Astrocyte (in vitro differentiated cells and primary cell): ENCODE results near the gene EOGT. TPM values are rescaled to one million over a fixed set of nuclear protein-coding genes. Genes with fewer than 3 reads are reported as not detected.

Source experiments
- DNase-seq: peaks from one replicate; pipeline ENCODE4 v3.0.0-alpha.2; 2010; ENCODE audit warnings: low read depth
- FAIRE-seq: peaks from 2 replicates; lab custom pipeline; 2011; peaks lifted over from hg19 to GRCh38; lab: Jason Lieb, UNC
- H2AFZ ChIP-seq: 2 replicates; pipeline ENCODE4 v1.6.0; 2012; ENCODE audit warnings: low read depth, low read length, inconsistent platforms
- H3K27ac ChIP-seq: 2 replicates; pipeline ENCODE4 v1.5.1; 2011; ENCODE audit warnings: low read depth, low read length, inconsistent platforms
- H3K27me3 ChIP-seq: 2 replicates; pipeline ENCODE4 v1.6.0; 2011; ENCODE audit warnings: low read length, inconsistent platforms; ENCODE audit not compliant: insufficient read depth
- H3K36me3 ChIP-seq: 2 replicates; pipeline ENCODE4 v1.5.1; 2011; ENCODE audit warnings: low read length, inconsistent platforms; ENCODE audit not compliant: insufficient read depth
- H3K4me1 ChIP-seq: 2 replicates; pipeline ENCODE4 v1.5.1; 2011; ENCODE audit warnings: low read length, inconsistent platforms; ENCODE audit not compliant: insufficient read depth
- H3K4me2 ChIP-seq: 2 replicates; pipeline ENCODE4 v1.6.0; 2012; ENCODE audit warnings: low read length, inconsistent platforms
- H3K4me3 ChIP-seq: 2 replicates; pipeline ENCODE4 v1.5.1; 2011; ENCODE audit warnings: low read depth, mild to moderate bottlenecking, low read length, inconsistent platforms; ENCODE audit not compliant: insufficient read depth
- H3K79me2 ChIP-seq: 2 replicates; pipeline ENCODE4 v1.6.0; 2012; ENCODE audit warnings: mild to moderate bottlenecking, low read length, inconsistent platforms; ENCODE audit not compliant: insufficient read depth
- H3K9ac ChIP-seq: 2 replicates; pipeline ENCODE4 v1.6.0; 2012; ENCODE audit warnings: mild to moderate bottlenecking, low read length, inconsistent platforms
- H3K9me3 ChIP-seq: 2 replicates; pipeline ENCODE4 v1.5.1; 2012; ENCODE audit warnings: low read depth, mild to moderate bottlenecking, low read length, inconsistent platforms; ENCODE audit not compliant: insufficient read depth
- H4K20me1 ChIP-seq: 2 replicates; pipeline ENCODE4 v1.6.0; 2012; ENCODE audit warnings: low read length, inconsistent platforms; ENCODE audit not compliant: insufficient read depth
- H3K27ac Mint-ChIP-seq: one replicate; pipeline ENCODE4 v1.8.0; 2021; ENCODE audit warnings: mild to moderate bottlenecking, mixed read lengths; ENCODE audit not compliant: unreplicated experiment
- H3K27me3 Mint-ChIP-seq: one replicate; pipeline ENCODE4 v1.8.0; 2021; ENCODE audit warnings: low read depth, mixed read lengths; ENCODE audit not compliant: unreplicated experiment
- H3K36me3 Mint-ChIP-seq: one replicate; pipeline ENCODE4 v1.8.0; 2021; ENCODE audit warnings: low read depth, mixed read lengths; ENCODE audit not compliant: unreplicated experiment
- H3K4me1 Mint-ChIP-seq: one replicate; pipeline ENCODE4 v1.8.0; 2021; ENCODE audit warnings: low read depth, mixed read lengths; ENCODE audit not compliant: unreplicated experiment
- H3K4me3 Mint-ChIP-seq: one replicate; pipeline ENCODE4 v1.8.0; 2021; ENCODE audit warnings: mild to moderate bottlenecking, moderate library complexity, mixed read lengths; ENCODE audit not compliant: unreplicated experiment
- H3K9me3 Mint-ChIP-seq: one replicate; pipeline ENCODE4 v1.8.0; 2021; ENCODE audit warnings: mild to moderate bottlenecking, mixed read lengths; ENCODE audit not compliant: unreplicated experiment
- CTCF ChIP-seq: IDR thresholded peaks from 2 replicates; pipeline ENCODE4 v1.5.1; 2011; ENCODE audit warnings: low read depth, mild to moderate bottlenecking, inconsistent platforms, low read length, moderate library complexity; ENCODE audit not compliant: insufficient read depth
- EZH2 ChIP-seq: IDR thresholded peaks from 2 replicates; pipeline ENCODE4 v1.6.1; 2012; ENCODE audit warnings: mild to moderate bottlenecking, low read length, inconsistent platforms; ENCODE audit not compliant: insufficient read depth
- total RNA-seq: library from RNA; stranded (reverse); gene quantifications from 2 replicates; pipeline ENCODE4 v1.2.1, GENCODE V29; 2021

EOGT gene
- total RNA-seq, 1 donor from 2014 or later: 32.3 TPM

GRCh38 chr3:68964694-68965093 is 48.8 kb downstream of the EOGT start:
- no peak for TF ChIP-seq CTCF
- TF ChIP-seq EZH2: no peak
- DNase-seq: no peak
- H3K27ac ChIP-seq: no peak overlapping the region
- no peaks in the 10 kb centered on the region for H3K79me2 ChIP-seq
- no peaks in the 10 kb centered on the region for H3K36me3 ChIP-seq
- no peak overlapping the region for H3K4me3 ChIP-seq
- H3K4me2 ChIP-seq: no peak overlapping the region
- no peaks in the 10 kb centered on the region for H4K20me1 ChIP-seq
- H2AFZ ChIP-seq: no peak overlapping the region
- no peaks in the 10 kb centered on the region for H3K36me3 Mint-ChIP-seq
- H3K27me3 Mint-ChIP-seq: peaks cover 20% of the 10 kb centered on the region
- H3K4me3 Mint-ChIP-seq: no peak overlapping the region
- no peaks in the 10 kb centered on the region for H3K4me1 Mint-ChIP-seq
- no peaks in the 10 kb centered on the region for H3K4me1 ChIP-seq
- H3K9ac ChIP-seq: no peak overlapping the region
- H3K27me3 ChIP-seq: peaks cover 5% of the 10 kb centered on the region
- H3K9me3 Mint-ChIP-seq: peaks cover 2% of the 10 kb centered on the region
- FAIRE-seq: no peak
- H3K27ac Mint-ChIP-seq: no peak overlapping the region
- H3K9me3 ChIP-seq: no peaks in the 10 kb centered on the region

DNA sequence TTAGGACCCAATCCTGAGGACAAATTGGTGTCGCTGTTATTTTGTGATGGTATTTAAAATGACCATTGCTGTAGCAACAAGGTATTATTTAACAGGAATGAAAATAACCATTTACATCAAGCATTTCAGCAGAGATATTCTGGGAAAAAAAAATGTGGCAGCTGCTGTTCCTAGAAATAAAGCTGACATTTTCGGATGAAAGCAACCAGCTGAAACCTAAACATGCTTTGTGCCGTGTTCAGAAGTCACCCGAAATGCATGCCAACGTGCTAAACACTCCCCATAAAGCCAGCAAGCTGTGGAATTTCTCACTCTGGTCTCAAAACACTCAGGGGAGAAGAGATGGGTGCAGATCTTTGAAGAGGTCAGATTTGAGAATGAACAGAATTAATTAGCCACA is 49.6 kb downstream of the EOGT start:
- Histone ChIP-seq H4K20me1 (no peaks in the 10 kb centered on the region), H3K4me2 (no peak overlapping the region), H3K9ac (no peak overlapping the region), H2AFZ (no peak overlapping the region), H3K79me2 (no peaks in the 10 kb centered on the region), H3K27me3 (peaks cover 5% of the 10 kb centered on the region), H3K9me3 (no peaks in the 10 kb centered on the region), H3K27ac (no peak overlapping the region), H3K36me3 (no peaks in the 10 kb centered on the region), H3K4me3 (no peak overlapping the region), H3K4me1 (no peaks in the 10 kb centered on the region)
- Mint-ChIP-seq H3K9me3 (peaks cover 2% of the 10 kb centered on the region), H3K4me1 (no peaks in the 10 kb centered on the region), H3K4me3 (no peak overlapping the region), H3K27me3 (peaks cover 19% of the 10 kb centered on the region), H3K36me3 (no peaks in the 10 kb centered on the region), H3K27ac (no peak overlapping the region)
- FAIRE-seq: no peak
- TF ChIP-seq EZH2: no peak
- TF ChIP-seq CTCF: no peak
- DNase-seq: no peak

GRCh38 chr3:68963376-68963775 is 50.1 kb downstream of the EOGT start:
- DNase-seq (no peak), FAIRE-seq (no peak)
- Histone ChIP-seq H3K4me3 (no peak overlapping the region), H3K27ac (no peak overlapping the region), H3K4me2 (no peak overlapping the region), H3K79me2 (no peaks in the 10 kb centered on the region), H3K27me3 (peaks cover 5% of the 10 kb centered on the region), H3K36me3 (no peaks in the 10 kb centered on the region), H4K20me1 (no peaks in the 10 kb centered on the region), H3K9ac (no peak overlapping the region), H3K4me1 (no peaks in the 10 kb centered on the region), H3K9me3 (no peaks in the 10 kb centered on the region), H2AFZ (no peak overlapping the region)
- H3K4me1 Mint-ChIP-seq: no peaks in the 10 kb centered on the region
- peaks cover 2% of the 10 kb centered on the region for H3K9me3 Mint-ChIP-seq
- H3K27ac Mint-ChIP-seq: no peak overlapping the region
- H3K36me3 Mint-ChIP-seq: no peaks in the 10 kb centered on the region
- H3K4me3 Mint-ChIP-seq: no peak overlapping the region
- TF ChIP-seq CTCF: no peak
- TF ChIP-seq EZH2: no peak
- peaks cover 13% of the 10 kb centered on the region for H3K27me3 Mint-ChIP-seq
